Measurements from ENCODE around the gene EHD2. TPM values are rescaled to one million over a fixed set of nuclear protein-coding genes. Genes with fewer than 3 reads are reported as not detected.

EHD2 gene
- total and polyA plus RNA-seq, 2 of the 13 experiments (the other 11 are each of a cell fraction or from before 2014, with no cell fraction given) = 0.09 to 0.28 TPM

DNA sequence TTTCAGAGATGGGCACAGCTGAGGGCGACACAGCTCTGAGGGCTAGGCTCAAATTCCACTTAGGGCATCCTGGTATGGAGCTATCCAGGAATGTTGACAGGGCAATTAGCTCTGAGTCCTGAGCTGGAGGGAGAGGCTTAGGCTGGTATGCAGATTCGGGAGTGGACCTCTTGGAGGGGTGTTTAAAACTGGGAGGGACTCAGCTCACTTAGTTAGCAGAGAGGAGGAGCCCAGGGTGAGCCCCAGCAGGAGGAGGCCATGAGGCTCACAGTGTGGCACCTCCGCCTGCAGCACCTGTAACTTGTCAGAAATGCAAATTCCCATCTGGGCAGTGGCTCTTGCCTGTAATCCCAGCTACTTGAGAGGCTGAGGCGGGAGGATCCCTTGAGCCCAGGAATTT lies 21.9 kb downstream of the EHD2 start (continued):
- no peak for TF ChIP-seq ZNF232 (CRISPR knock-in tag; IDR thresholded peaks at IDR 0.05; ENCODE audit: borderline replicate concordance)

DNA sequence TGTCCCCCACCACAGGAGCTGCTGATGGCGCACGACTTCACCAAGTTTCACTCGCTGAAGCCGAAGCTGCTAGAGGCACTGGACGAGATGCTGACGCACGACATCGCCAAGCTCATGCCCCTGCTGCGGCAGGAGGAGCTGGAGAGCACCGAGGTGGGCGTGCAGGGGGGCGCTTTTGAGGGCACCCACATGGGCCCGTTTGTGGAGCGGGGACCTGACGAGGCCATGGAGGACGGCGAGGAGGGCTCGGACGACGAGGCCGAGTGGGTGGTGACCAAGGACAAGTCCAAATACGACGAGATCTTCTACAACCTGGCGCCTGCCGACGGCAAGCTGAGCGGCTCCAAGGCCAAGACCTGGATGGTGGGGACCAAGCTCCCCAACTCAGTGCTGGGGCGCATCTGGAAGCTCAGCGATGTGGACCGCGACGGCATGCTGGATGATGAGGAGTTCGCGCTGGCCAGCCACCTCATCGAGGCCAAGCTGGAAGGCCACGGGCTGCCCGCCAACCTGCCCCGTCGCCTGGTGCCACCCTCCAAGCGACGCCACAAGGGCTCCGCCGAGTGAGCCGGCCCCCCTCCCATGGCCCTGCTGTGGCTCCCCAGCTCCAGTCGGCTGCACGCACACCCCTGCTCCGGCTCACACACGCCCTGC lies 27.8 kb downstream of the EHD2 start:
- intact Hi-C loops (cut with micrococcal nuclease; ENCODE audit: unreplicated experiment) (no loop called here), in situ Hi-C loops (cut with HindIII; ENCODE audit: extremely low pct_ligation_motif_present, low pct_unique_long_range_greater_than_20kb) (loop anchor here (5.0 kb wide), 1 partner anchor 39 kb away; no protein-coding TSS in a partner anchor)
- ATAC-seq (no peak), FAIRE-seq (no peak), DNase-seq (ENCODE audit: low spot score) (no peak)
- H3K27ac ChIP-seq (ENCODE audit: extremely low read length, insufficient read depth, low read length) = no peak overlapping the region
- no peak overlapping the region for H3K4me3 ChIP-seq (replicated peaks in 1 of 3; ENCODE audit: insufficient read depth in 1 of 3, low read depth in 2 of 3, low read length in 3 of 3)
- no peaks in the 10 kb centered on the region for H3K9me3 ChIP-seq (ENCODE audit: low read length)
- WGBS (ENCODE audit: low lambda C conversion rate) = 87% methylated on average over 48 of the region's 48 CpGs
- H3K9ac ChIP-seq (ENCODE audit: insufficient read depth, low read depth, low read length) = no peak overlapping the region
- H4K20me1 ChIP-seq (ENCODE audit: insufficient read depth, low read length) = no peaks in the 10 kb centered on the region
- H3K4me1 ChIP-seq (ENCODE audit: insufficient read depth, low read length) = peaks cover 30% of the 10 kb centered on the region
- peaks cover 3% of the 10 kb centered on the region for H3K79me2 ChIP-seq (ENCODE audit: insufficient read depth, low read length)
- H3K4me2 ChIP-seq (ENCODE audit: low read depth, low read length) = no peak overlapping the region
- no peak overlapping the region for H2AFZ ChIP-seq (ENCODE audit: low read length)
- CTCF ChIA-PET (ENCODE audit: low intra/inter-chr PET ratio, low total read pairs) = no interaction called here
- no peaks in the 10 kb centered on the region for H3K27me3 ChIP-seq (ENCODE audit: control insufficient read depth in 1 of 2, insufficient read depth in 2 of 2, low read length in 2 of 2)
- no peak for TF ChIP-seq CHD4 (IDR thresholded peaks at IDR 0.05; ENCODE audit: borderline replicate concordance, low read length)
- TF ChIP-seq HNRNPL (IDR thresholded peaks at IDR 0.05; ENCODE audit: low read depth, low read length) = peak; percentile 35; the same call in 1 of the 2 replicates
- peak; percentile 67; the same call in 1 of the 2 replicates for TF ChIP-seq ZBTB38 (CRISPR knock-in tag; IDR thresholded peaks at IDR 0.05)
- TF ChIP-seq MAFK (conservative IDR thresholded peaks at IDR 0.05 in 1 of 2, IDR thresholded peaks at IDR 0.05 in 1 of 2; ENCODE audit: low read length in 2 of 2) = no peak
- no peak for TF ChIP-seq RNF2 (conservative IDR thresholded peaks at IDR 0.05; ENCODE audit: low read depth)
- no peak for TF ChIP-seq POLR2AphosphoS2 (IDR thresholded peaks at IDR 0.05; ENCODE audit: low read depth, low read length)
- no peak for TF ChIP-seq ZNF350 (CRISPR knock-in tag; IDR thresholded peaks at IDR 0.05; ENCODE audit: borderline replicate concordance, low read depth)
- POLR2A ChIA-PET = no interaction called here
- BruUV-seq (replicated peaks) = no TSS peak
- H3K36me3 ChIP-seq (replicated peaks in 1 of 2; ENCODE audit: control insufficient read depth in 1 of 2, insufficient read depth in 2 of 2, low read length in 2 of 2) = no peaks in the 10 kb centered on the region

Data from HepG2 (cell line).